Fibroblast of peridontal ligament (primary cell): Measurements from ENCODE around the gene OSBPL10.

ENCODE experiments used
- DNase-seq: peaks from one replicate; pipeline ENCODE4 v3.0.0-alpha.2; 2010; ENCODE audit errors: extremely low read depth

Gene OSBPL10

GRCh38 chr3:31851278-31851677, 129.8 kb downstream of the OSBPL10 start:
- no peak for DNase-seq

- DNase-seq: no peak
These were observed 132.2 kb downstream of the OSBPL10 start for GRCh38 chr3:31848911-31849310.

GRCh38 chr3:31848163-31848818, 132.8 kb downstream of the OSBPL10 start:
- no peak for DNase-seq

GRCh38 chr3:31847760-31848159, 133.3 kb downstream of the OSBPL10 start:
- no peak for DNase-seq

GRCh38 chr3:31841515-31841914, 139.5 kb downstream of the OSBPL10 start:
- DNase-seq: no peak

GRCh38 chr3:31840252-31840651, 140.8 kb downstream of the OSBPL10 start:
- no peak for DNase-seq

GRCh38 chr3:31839144-31839917, 141.7 kb downstream of the OSBPL10 start:
- peak; percentile 21 for DNase-seq

GRCh38 chr3:31836131-31837075, 144.7 kb downstream of the OSBPL10 start:
- no peak for DNase-seq

GRCh38 chr3:31833391-31834190, 147.5 kb downstream of the OSBPL10 start:
- DNase-seq: peak; percentile 58

- DNase-seq: no peak
These were observed 148.5 kb downstream of the OSBPL10 start for GRCh38 chr3:31832551-31832950.

- no peak for DNase-seq
These were observed 149.5 kb downstream of the OSBPL10 start for GRCh38 chr3:31831591-31831990.

- DNase-seq: no peak
These were observed 151.1 kb downstream of the OSBPL10 start for GRCh38 chr3:31829826-31830426.

GRCh38 chr3:31829010-31829409, 152.1 kb downstream of the OSBPL10 start:
- DNase-seq: no peak

- no peak for DNase-seq
These were observed 153.1 kb downstream of the OSBPL10 start for GRCh38 chr3:31828007-31828406.

- no peak for DNase-seq
These were observed 157.9 kb downstream of the OSBPL10 start for GRCh38 chr3:31823184-31823583.

GRCh38 chr3:31821118-31821517, 159.9 kb downstream of the OSBPL10 start:
- no peak for DNase-seq

- no peak for DNase-seq
These were observed 161.6 kb downstream of the OSBPL10 start for GRCh38 chr3:31819441-31819840.

GRCh38 chr3:31817411-31817966, 163.6 kb downstream of the OSBPL10 start:
- no peak for DNase-seq

- no peak for DNase-seq
These were observed 165.2 kb downstream of the OSBPL10 start for GRCh38 chr3:31815631-31816440.

- DNase-seq: no peak
These were observed 166.1 kb downstream of the OSBPL10 start for GRCh38 chr3:31815006-31815405.
